ENCODE measurements around the gene WSB2.
"Not testable (repeated sequence)": the region's sequence is repeated elsewhere in the genome, so short reads cannot be mapped to it uniquely, and the experiment has no call there.

Gene WSB2

DNA sequence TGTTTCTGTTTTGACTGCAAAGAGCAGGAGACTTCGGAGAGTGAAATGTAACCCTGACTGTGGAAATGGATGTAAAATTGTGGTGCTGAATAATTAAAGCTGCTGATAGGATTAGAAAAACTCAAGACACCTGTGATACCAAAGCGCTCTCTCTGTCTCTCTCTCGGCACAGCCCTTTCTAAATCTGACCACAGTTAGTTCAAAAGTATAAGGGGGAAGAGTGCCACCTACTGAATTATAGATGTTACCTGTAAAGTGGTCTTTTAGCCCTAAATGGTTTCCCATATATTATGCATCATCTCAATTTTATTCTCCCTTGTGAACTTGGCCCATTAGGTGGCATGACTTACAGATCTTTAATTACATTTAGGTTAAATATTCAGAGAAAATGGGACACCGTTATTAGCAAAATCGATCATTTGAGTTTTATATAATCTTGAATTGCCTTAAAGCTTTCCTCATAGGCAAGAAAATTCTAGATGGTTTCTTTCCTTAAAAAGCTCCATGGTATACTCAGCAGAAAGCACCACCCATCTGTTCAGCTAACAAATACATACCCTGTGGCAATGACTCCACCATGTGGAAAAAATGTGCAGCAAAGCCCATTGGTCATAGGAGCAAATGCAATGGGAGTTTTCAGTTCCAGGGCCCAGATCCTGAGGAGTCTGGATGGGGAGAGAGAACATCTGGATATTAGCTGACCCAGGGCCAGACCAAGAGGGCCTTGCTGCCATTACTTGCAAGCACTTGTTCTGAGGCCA is 26.4 kb downstream of the WSB2 start:
- no peak for DNase-seq

DNA sequence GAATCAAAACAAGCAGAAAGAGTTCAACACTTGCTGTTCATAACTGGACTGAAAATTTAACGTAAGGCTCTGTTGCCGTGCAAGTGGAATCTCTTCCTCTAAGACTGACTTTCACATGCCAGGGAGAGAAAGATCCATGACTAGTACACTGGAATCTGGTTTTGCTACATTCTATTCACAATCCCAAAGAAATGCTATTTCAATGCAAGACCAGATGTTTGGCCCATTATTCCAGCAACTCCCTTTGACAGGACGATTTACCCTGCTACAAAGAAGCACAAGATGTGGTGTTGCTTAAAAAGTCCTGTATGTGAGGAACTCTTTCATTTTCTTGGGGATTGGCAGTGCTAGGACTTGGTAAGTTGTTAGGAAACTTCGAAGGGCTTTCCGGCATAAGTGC is 27.1 kb downstream of the WSB2 start:
- no peak for DNase-seq

DNA sequence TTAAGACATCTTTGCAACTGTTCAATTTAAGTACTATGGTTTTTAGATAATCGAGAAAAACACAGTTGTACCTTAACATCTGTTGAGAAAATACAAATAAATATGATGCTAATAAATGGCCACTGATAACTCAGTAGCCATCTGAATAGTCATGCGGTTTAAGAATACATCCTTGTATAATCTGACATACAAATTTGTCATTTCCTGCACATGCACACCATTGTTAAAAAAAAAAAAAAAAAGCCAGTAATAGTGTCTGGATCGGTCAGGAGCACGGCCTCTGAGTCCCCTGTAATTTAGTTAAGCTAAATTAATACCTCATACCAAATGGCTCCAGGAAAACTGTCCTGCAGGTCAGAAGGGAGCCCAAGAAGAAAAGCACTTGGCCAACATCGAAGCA is 27.7 kb downstream of the WSB2 start:
- no peak for DNase-seq

DNA sequence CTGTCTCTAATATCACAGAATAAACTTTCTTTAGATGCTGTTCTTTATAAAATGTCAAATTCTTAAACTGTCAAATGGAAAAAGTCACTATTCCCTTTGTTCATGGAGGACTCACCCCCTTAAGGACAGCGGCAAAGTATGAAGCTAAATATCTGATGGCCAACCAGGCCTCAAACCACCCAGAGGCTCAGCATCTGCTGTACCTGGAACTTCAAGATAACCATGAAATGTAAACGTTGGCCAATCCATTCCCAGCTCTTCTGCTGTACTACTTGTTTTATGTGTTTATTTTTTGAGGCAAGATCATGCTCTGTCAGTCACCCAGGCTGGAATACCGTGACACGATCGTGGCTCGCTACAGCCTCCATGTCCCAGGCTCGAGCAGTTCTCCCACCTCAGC is 28.8 kb downstream of the WSB2 start:
- no peak for DNase-seq

DNA sequence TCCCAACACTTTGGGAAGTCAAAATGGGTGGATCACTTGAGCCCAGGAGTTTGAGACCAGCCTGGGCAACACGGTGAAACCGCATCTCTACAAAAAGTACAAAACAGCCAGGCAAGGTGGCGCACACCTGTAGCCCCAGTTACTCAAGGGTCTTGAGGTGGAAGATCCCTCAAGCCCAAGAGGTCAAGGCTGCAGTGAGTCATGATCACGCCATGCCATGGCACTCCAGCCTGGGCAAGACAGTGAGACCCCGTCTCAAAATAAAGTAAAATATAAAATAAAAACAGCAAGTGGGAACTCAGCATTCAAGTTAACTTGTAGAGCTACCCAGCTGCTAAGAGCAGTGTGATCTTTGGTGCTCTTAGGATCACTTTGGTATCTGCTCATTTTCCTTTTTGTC is 31.8 kb downstream of the WSB2 start:
- no peak for DNase-seq

DNA sequence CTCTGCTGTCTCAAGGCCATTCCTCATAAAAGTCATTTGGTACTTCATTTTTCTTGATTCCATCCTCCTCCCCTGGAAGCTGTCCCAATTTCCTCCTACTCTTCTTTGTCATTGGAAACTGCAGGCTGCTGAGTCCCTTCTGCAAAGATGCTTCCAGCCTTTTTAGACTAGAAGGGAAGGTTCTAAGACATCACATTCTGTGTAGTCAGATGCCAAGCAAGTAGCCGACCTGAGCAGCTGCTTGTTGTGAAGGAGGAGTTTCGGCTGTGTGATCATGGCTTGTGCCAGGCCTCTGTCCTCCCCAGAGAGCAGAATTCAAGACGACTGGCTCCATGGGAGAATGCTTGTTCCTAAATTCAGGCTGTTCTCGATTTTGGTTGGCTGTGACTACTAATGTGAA is 35.8 kb downstream of the WSB2 start:
- no peak for DNase-seq

DNA sequence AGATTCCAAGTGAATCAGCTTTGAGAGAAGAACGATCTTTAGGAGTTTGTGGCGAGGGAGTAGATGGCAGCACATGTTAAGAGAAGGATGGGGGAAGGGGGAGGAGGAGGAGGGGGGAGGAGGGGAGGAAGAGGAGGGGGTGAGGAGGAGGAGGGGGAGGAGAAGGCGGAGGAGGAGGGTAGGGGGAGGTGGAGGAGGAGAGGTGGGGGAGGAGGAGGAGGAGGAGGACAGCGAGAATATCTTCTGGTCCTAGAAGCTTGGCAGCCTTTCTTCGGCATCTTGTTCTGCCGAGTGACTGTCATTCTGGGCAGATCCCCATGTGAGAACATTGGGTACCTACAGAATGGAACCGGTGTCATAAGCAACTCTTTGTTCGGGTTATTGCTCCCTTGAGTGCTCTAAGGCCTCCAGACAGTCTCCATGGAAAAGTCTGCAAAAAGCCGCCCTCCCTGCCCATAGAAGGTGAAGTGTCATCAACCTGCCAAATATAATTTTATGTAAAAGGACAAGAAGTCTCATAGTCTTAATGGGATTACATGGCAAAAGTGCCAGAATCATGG is 37.6 kb downstream of the WSB2 start:
- DNase-seq, result no peak

DNA sequence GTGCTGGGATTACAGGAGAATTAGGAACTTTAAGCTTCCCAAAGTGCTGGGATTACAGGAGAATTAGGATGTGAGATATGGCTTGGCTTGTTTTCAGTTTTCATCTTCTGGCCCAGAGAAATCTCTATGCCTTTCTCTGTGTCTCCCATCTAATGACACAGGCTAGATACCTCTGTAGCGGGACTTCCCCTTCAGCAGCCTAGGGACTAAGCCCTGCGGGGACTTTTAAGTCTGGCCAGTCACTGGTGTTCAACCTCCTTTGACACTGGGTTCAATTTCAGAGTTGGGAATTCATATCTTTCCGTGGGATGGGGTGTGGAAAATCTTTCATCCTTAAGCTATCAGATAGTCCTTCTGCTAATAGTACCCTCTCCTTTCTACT is 38.3 kb downstream of the WSB2 start:
- DNase-seq, result no peak

DNA sequence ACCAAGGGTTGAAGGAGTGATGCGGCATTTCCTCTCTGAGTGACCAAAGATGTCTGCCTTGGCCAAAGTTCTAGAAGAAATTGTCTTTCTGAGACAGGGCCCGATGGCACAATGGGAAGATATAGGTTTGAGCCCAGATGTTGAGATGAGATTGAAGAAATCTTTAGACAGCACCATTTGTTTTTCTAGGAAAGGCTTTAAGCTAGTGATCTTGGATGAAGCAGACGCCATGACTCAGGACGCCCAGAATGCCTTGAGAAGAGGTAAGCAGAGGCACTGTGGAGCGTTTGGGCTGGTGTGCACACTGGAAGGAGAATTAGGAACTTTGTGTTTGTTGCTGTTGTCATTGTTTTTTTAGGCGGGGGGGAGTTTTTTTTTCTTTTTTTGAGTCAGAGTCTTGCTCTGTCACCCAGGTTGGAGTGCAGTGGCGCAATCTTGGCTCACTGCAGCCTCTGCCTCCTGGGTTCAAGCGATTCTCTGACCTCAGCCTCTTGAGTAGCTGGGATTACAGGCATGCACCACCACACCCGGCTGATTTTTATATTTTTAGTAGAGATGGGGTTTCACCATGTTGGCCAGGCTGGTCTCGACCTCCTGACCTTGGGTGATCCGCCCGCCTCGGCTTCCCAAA is 38.8 kb downstream of the WSB2 start:
- DNase-seq, result not testable (repeated sequence)

DNA sequence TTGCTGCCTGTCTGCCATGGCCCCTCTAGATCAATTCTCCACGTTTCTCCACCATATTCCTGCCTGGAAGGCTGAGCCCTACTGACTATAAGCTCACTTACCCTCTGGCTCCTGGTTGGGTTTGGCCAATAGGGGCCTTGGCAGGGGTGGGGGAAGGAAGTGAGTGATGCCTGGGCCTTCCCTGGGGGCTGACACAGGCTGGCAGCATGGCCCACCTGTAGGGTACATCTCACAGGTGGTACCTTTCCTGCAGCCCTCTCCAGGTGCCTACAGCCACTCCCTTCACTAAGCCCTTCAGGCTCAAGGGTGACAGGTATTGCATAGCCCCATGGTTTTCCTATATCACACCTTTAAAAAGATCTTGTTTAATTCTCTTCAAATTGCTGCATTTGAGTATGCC is 40.9 kb downstream of the WSB2 start:
- DNase-seq, result no peak

DNA sequence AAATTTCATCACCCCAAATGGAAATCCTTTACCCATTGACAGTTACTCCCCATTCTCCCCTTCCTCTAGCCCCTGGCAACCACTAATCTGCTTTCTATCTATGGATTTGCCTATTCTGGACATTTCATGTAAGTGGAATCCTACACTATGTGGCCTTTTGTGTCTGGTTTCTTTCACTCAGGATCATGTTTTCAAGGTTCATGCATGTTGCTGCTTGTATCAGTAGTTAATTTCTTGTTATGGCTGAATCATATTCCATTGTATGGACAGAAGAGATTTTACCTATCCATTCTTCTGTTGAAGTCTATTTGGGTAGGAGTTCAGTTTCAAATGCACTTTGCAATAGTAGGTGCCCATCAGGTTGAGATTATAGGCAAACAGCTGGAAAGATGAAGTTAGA is 43.1 kb downstream of the WSB2 start:
- no peak for DNase-seq

DNA sequence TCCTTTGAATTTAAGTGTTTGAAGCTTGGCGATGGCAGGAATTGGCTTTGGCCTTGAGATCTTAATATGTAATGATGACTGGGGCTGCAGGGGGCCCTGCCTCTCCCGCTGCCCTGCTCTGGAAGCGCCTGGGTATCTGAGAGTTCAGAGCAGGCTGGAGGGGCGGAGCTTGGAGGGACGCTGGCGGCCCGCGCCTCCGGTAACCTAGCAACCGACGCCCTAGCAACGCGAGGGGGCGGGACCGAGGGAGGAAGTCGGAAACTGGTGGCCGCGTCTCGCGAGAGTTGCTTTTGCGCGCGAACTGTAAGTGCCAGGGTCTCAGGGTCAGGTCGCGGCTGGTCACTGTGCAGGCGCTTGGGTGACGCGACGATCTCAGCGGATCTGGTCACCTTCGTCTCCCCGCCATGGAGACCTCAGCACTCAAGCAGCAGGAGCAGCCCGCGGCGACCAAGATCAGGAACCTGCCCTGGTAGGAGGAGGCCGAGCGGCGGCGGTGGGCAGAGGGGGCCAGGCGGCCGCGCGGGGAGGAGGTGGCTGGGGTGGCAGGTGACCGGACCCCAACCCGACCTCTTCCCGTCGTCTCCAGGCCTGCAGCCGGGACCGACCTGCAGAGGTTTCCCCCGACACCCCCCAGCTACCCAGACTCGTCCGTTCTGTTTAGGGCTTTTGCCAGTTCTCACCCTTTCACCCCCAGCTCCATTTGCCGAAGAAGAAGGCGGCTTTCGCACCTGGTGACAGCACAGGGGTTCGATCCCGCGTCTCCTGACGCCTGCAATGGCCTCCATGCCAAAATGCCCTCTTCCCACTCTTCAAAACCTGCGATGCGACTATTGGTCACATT is 44.3 kb downstream of the WSB2 start, which contains the start of gene RFC5:
RFC5 (plus strand) TSS at position 280 of the 841 bp plus-strand sequence; CDS start at position 405, 125 bp downstream.
- peak; percentile 45 for DNase-seq

DNA sequence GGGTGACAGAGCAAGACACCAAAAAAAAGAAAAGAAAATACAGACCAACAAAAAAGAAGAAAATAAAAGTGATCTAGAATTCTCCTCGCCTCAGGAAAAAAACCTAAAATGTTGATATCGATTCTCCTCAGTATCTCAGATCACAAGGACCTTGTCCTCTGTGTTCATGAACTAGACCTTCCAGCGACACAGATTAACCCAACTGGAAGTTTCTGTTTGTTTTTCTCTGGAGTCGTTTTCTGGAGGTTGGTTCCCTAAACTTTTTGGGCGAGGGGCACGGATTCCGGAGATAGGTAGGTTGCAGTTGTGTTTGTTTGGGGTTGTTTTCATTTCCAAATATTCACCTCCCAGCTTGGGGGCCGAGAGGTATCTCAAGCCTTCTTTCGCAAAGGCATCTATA is 45.0 kb downstream of the WSB2 start:
- no peak for DNase-seq

DNA sequence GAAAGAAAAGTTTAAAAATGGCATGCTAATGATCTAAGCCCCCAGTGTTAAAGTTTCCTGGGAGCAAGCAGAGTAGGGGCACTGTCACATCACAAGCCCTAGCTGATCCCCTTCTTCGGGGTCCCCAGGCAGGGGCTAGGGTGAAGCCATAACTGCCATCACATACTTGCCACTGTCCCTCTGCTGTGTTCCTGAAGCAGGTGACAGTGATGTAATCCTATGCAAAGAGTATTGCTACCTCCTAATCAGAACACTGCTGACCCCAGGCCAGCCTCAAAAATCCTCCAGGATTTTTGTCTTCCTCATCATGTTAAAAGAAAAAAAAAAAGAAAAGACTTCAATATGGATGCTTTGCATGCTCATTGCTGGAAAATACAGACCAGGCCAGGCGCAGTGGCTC is 45.7 kb downstream of the WSB2 start:
- no peak for DNase-seq

DNA sequence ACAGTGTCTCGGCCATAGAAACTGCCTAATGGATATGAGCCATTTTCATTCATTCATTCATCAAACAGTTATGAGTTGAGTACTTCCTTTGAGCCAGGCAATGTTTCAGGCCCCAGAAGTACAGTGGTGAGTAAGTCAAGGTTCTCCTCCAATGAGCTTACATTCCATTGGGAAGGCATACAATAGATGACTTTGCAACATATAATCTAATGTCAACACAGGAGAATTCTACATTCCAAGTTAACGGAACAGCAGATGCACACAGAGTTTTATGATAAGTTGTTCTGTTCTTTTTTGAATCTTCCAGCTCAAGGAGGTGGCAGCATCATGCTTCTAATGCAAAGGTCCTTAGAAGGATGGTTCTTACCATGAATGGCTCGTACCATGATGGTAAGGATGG is 47.7 kb downstream of the WSB2 start:
- DNase-seq, result no peak

DNA sequence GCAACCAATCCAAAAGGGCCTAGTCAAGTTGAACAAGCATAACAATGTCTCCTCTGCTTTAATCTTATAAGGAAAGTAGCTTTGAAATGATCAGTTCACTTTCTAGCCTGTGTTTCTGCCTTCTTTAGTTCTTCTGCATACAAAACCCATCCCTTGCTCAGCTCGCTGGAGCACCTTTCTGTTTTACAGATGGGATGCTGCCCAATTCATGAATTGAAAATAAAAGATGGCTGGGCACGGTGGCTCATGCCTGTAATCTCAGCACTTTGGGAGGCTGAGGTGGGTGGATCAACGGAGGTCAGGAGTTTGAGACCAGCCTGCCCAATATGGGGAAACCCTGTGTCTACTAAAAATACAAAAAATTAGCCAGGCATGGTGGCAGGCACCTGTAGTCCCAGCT is 49.0 kb downstream of the WSB2 start:
- DNase-seq, result no peak

DNA sequence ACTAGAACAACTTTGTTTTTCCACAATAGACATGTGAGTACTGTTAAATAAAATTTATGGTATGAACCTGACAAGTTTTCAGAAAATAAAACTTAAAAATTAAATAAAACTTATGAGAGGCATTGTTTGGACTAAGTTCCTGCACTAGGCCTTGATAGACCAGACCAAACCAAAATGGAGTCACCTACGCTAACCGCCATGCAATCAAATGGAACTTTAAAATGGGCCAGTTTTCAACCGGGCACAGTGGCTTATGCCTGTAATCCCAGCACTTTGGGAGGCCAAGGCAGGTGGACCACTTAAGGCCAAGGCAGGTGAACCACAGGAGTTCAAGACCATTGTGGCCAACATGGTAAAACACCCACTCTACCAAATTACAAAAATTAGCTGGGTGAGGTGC is 49.6 kb downstream of the WSB2 start:
- DNase-seq, result no peak

DNA sequence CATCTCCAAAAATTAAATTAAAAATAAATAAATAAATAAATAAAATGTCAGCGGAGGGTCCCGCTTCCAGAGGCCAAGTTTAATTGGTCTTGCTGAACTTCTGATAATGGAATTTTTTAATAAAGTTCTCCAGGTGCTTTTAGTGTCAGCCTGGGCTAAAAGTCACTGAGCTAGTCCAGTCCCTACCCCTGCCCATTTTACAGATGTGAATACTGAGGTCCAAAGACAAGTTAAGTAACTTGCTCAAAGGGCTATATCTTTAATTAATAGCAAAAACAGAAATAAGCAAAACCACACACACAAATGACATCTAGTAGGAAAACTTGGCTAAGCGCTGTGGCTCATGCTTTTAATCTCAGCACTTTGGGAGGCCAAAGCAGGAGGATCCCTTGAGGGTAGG is 50.1 kb downstream of the WSB2 start:
- no peak for DNase-seq

DNA sequence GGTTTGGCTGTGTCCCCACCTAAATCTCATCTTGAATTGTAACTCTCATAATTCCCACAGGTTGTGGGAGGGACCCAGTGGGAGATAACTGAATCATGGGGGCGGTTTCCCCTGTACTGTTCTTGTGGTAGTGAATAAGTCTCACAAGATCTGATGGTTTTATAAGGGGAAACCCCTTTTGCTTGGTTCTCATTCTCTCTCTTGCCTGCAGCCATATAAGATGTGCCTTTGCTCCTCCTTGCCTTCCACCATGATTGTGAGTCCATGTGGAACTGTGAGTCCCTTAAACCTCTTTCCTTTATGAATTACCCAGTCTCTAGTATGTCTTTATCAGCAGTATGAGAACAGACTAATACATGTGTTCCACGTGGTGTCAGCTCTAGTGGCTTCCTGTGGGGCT is 61.2 kb downstream of the WSB2 start:
- DNase-seq, result not testable (repeated sequence)

DNA sequence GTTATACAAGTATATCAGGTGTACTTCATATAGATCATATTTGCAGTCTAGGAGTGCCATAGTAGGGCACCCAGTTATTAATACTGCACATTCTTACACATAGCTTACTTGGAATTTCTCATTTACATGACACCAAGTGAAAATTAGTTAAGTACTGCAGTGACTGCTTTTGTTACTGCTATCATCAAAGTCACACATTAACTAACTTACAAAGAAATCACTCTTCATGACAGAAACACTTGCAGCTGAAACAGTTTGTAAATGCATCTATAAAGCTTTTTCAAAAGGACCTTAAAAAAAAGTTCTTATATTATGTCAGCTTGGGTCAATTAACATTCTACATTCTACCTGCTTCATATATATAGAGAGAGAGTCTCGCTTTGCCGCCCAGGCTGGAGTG is 62.3 kb downstream of the WSB2 start:
- DNase-seq, result no peak

DNA sequence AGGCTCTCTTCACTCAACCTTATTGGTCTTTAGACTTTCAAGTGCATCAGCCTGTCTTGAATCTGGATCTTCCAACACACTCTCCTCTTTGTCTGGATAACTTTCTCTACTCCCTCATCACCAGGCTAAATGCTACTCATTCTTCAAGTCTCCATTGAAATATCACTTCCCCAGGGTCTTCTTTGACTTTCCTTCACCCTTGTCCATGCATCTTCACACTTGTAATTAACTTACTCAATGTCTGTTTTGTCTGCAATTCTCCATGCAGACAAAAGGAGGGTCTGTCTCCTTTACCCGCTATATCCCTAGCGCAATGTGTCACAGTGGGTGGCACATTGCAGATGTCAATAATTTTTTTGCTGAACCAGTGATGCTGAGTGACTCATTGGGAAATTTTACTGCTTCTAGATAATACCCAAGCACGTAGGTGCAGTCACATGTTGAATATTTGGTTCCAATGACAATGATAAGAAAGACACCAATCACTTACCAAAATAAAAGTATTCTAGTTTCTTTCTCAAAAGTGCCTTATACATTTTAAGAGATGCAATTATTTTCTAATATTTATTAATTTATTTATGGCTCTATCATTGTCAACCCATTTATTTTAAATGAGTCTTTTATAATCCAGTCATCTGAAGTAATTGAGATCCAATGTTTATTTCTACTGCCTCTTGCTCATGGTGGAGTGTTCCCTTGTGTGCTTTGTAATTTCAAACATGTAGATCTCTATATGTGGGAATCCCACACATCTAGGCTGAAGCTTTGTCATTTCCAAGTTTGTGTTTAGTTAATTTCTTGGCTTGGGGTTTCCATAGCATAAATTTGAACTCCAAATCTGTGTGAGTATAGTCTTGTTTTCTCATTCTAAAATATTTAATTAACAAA is 66.2 kb downstream of the WSB2 start:
- no peak for DNase-seq

DNA sequence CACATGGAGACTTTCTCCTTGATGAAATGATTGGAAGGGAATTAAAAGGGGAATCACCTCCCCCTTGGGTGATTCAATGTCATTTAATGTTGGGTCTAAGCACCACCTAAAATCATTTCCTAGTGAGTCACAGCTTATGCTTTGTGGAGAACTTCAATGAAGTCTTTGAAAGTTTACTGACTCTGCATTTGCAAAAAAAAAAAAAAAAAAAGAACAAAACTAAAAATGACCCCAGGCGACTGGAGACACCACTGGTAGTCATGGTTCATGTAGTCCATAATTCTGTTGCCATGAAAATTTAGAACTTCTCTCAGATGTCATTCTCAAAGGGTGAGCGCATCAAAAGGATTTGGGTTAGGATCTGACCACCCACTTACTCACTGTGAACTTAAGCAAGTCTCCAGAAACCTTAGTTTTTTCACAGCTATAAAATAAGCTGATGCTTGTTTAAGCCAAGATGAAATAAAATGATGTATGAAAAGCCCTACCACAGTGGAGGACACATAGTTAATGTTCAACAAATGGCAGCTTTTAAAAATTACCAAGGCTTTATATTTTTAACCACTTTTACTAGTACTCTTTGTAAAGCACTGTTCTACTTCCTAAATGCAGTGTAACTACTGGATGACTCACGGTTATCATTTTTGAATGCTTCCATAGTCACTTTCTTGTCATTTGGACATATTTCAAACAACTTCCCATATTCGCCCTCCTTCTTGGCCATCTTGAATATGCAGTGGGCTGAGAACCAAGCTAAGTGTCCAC is 74.1 kb downstream of the WSB2 start:
- DNase-seq, result no peak

All from cortex of kidney (tissue), 1 donor.